ENCODE data around the gene MYH8. TPM values are rescaled to one million over a fixed set of nuclear protein-coding genes. Genes with fewer than 3 reads are reported as not detected.

Gene MYH8
- polyA plus RNA-seq, 1 of the 3 experiments (the other 2 are of a cell fraction): under 0.01 TPM

GRCh38 chr17:10380631-10381408 lies 40.9 kb downstream of the MYH8 start:
- Histone ChIP-seq H2AFZ (ENCODE audit: low read depth) (no peak overlapping the region), H3K4me3 (ENCODE audit: low read depth in 2 of 2, low read length in 1 of 2) (no peak overlapping the region), H3K4me1 (ENCODE audit: control insufficient read depth in 1 of 2, insufficient read depth in 2 of 2, low read depth in 1 of 2, low read length in 1 of 2) (no peaks in the 10 kb centered on the region), H3F3A (replicated peaks; ENCODE audit: insufficient read depth) (no peaks in the 10 kb centered on the region), H4K20me1 (ENCODE audit: insufficient read depth) (no peaks in the 10 kb centered on the region), H3K9me3 (no peaks in the 10 kb centered on the region), H3K4me2 (no peak overlapping the region), H3K9me2 (no peaks in the 10 kb centered on the region), H3K27me3 (ENCODE audit: insufficient read depth) (no peaks in the 10 kb centered on the region), H3K27ac (ENCODE audit: low read depth in 2 of 2, low read length in 1 of 2) (no peak overlapping the region), H3K79me2 (ENCODE audit: insufficient read depth) (no peaks in the 10 kb centered on the region), H3K9ac (no peak overlapping the region), H3K36me3 (replicated peaks in 1 of 2; ENCODE audit: control insufficient read depth in 1 of 2, insufficient read depth in 2 of 2, low read length in 1 of 2) (no peaks in the 10 kb centered on the region)
- DNase-seq: no peak
- ChIA-PET POLR2A (no interaction called here), CTCF (no interaction called here)
- 35% methylated on average over 3 of the region's 3 CpGs for WGBS (ENCODE audit: low lambda C conversion rate)
- no peak for TF ChIP-seq MXI1 (IDR thresholded peaks at IDR 0.05; ENCODE audit: low read depth, low read length)
- TF ChIP-seq CTCF (IDR thresholded peaks at IDR 0.05): no peak
- TF ChIP-seq NFIC (IDR thresholded peaks at IDR 0.05; ENCODE audit: borderline replicate concordance): no peak
- no peak for TF ChIP-seq CHD2 (IDR thresholded peaks at IDR 0.05; ENCODE audit: low read length, partially characterized antibody)
- TF ChIP-seq REST (IDR thresholded peaks at IDR 0.05; ENCODE audit: low read depth, low read length): no peak
- TF ChIP-seq RFX5 (IDR thresholded peaks at IDR 0.05; ENCODE audit: low read length): no peak
- no peak for TF ChIP-seq MEF2A (IDR thresholded peaks at IDR 0.05; ENCODE audit: borderline replicate concordance, low read depth)
- no peak for TF ChIP-seq TCF12 (IDR thresholded peaks at IDR 0.05)
- TF ChIP-seq MAX (IDR thresholded peaks at IDR 0.05; ENCODE audit: low read depth): no peak
- no peak for TF ChIP-seq JUND (IDR thresholded peaks at IDR 0.05)
- no peak for TF ChIP-seq GATA2 (CRISPR knock-in tag; IDR thresholded peaks at IDR 0.05)
- no peak for TF ChIP-seq USF2 (IDR thresholded peaks at IDR 0.05; ENCODE audit: borderline replicate concordance, low read depth, low read length)
- no peak for TF ChIP-seq IRF3 (IDR thresholded peaks at IDR 0.05; ENCODE audit: low read depth, low read length)
- no peak for TF ChIP-seq TEAD4 (IDR thresholded peaks at IDR 0.05; ENCODE audit: borderline replicate concordance, insufficient read depth)
- no peak for TF ChIP-seq ZBTB33 (IDR thresholded peaks at IDR 0.05; ENCODE audit: borderline replicate concordance, low read depth)
- TF ChIP-seq YY1 (IDR thresholded peaks at IDR 0.05; ENCODE audit: low read depth): no peak
- TF ChIP-seq EZH2phosphoT487 (IDR thresholded peaks at IDR 0.05; ENCODE audit: borderline replicate concordance, low read depth): no peak
- no peak for TF ChIP-seq FOXJ3 (CRISPR knock-in tag; IDR thresholded peaks at IDR 0.05)
- TF ChIP-seq RXRA (IDR thresholded peaks at IDR 0.05; ENCODE audit: borderline replicate concordance, low read depth): no peak
